ENCODE results near the gene MEX3D. TPM values are rescaled to one million over a fixed set of nuclear protein-coding genes. Genes with fewer than 3 reads are reported as not detected.
A peak's percentile ranks its signal among the peaks of the same experiment; 100 is the strongest.

MEX3D gene
- polyA plus RNA-seq, 4 donors = 4.1 to 14.8 (median 8.7) TPM

DNA sequence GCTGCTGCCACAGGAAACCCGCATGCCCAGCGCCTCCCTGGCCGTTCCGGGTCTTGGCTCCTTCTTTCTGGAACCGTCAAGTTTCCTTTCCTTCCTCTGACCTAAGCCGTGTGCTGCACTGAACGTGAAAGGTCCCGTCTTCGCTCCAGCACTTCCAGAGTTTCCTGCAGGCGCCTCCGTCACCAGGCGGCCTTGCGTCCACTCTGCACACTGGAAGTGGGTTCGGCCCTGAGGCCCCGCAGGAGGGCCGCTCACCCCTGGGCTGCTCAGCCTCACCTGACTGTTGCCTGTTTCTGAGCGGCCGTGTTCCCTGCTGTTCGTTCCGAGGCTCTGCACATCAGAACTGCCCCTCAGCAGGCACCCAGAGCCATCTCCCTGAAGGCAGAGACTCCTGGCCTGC, 12.3 kb upstream of the MEX3D start:
- no peaks in the 10 kb centered on the region for H3K9me3 ChIP-seq (ENCODE audit: control insufficient read depth in 2 of 2, insufficient read depth in 1 of 2, low read depth in 1 of 2, low read length in 1 of 2)
- H3K36me3 ChIP-seq (ENCODE audit: control insufficient read depth in 3 of 3, insufficient read depth in 2 of 3, low read depth in 1 of 3, low read length in 3 of 3) = peaks cover 6 to 96% (median 13%) of the 10 kb centered on the region in 3 donors
- H3K4me1 ChIP-seq (ENCODE audit: control insufficient read depth in 3 of 3, insufficient read depth in 2 of 3, low read depth in 1 of 3, low read length in 2 of 3) = no peaks in the 10 kb centered on the region
- no peak overlapping the region for H3K4me3 ChIP-seq (ENCODE audit: low read depth in 1 of 3, low read length in 3 of 3)
- WGBS, 3 donors = 91 to 96% (median 95%) methylated on average over 20 of the region's 20 CpGs
- no peak for FAIRE-seq
- DNase-seq = no peak
- no peaks in the 10 kb centered on the region for H3K27me3 ChIP-seq (ENCODE audit: control insufficient read depth in 3 of 3, insufficient read depth in 3 of 3, low read length in 3 of 3)
- no peak overlapping the region for H3K27ac ChIP-seq (ENCODE audit: low read depth in 1 of 3, low read length in 2 of 3)

DNA sequence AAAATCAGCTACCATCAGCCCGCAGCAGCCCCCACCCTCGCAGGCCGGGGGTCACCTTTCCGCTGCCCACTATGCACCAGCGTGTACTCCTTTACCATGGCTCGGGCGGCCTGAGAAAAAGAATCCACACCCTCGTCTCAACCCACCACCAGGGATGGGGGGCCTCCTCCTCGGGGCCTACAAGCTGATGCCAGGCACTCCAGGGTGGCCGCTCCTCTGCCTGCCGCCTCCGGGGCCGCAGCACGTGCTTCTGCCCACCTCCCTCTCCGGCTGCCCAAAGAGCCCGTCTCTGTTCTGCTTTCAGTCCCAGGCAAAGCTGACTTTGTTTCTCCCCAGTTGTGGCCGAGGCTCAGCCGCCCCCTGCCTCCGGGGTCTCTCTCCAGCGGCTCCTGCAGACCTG, 11.1 kb upstream of the MEX3D start:
- DNase-seq (no peak), FAIRE-seq (no peak)
- 95 to 99% (median 96%) methylated on average over 19 to 20 of the region's 20 CpGs for WGBS, 3 donors
- no peaks in the 10 kb centered on the region for H3K27me3 ChIP-seq (ENCODE audit: control insufficient read depth in 3 of 3, insufficient read depth in 3 of 3, low read length in 3 of 3)
- no peaks in the 10 kb centered on the region for H3K9me3 ChIP-seq (ENCODE audit: control insufficient read depth in 2 of 2, insufficient read depth in 1 of 2, low read depth in 1 of 2, low read length in 1 of 2)
- no peak overlapping the region for H3K27ac ChIP-seq (ENCODE audit: low read depth in 1 of 3, low read length in 2 of 3)
- H3K36me3 ChIP-seq (ENCODE audit: control insufficient read depth in 3 of 3, insufficient read depth in 2 of 3, low read depth in 1 of 3, low read length in 3 of 3) = peaks cover 6 to 94% (median 8%) of the 10 kb centered on the region in 3 donors
- no peak overlapping the region for H3K4me3 ChIP-seq (ENCODE audit: low read depth in 1 of 3, low read length in 3 of 3)
- H3K4me1 ChIP-seq (ENCODE audit: control insufficient read depth in 3 of 3, insufficient read depth in 2 of 3, low read depth in 1 of 3, low read length in 2 of 3) = no peaks in the 10 kb centered on the region

- Histone ChIP-seq H3K4me1 (ENCODE audit: control insufficient read depth in 3 of 3, insufficient read depth in 2 of 3, low read depth in 1 of 3, low read length in 2 of 3) (no peaks in the 10 kb centered on the region), H3K9me3 (ENCODE audit: control insufficient read depth in 2 of 2, insufficient read depth in 1 of 2, low read depth in 1 of 2, low read length in 1 of 2) (no peaks in the 10 kb centered on the region), H3K27me3 (ENCODE audit: control insufficient read depth in 3 of 3, insufficient read depth in 3 of 3, low read length in 3 of 3) (no peaks in the 10 kb centered on the region), H3K4me3 (ENCODE audit: low read depth in 1 of 3, low read length in 3 of 3) (no peak overlapping the region), H3K36me3 (ENCODE audit: control insufficient read depth in 3 of 3, insufficient read depth in 2 of 3, low read depth in 1 of 3, low read length in 3 of 3) (peaks cover 6 to 82% (median 6%) of the 10 kb centered on the region in 3 donors), H3K27ac (ENCODE audit: low read depth in 1 of 3, low read length in 2 of 3) (no peak overlapping the region)
- WGBS, 3 donors = 85 to 90% (median 88%) methylated on average over 48 to 49 of the region's 49 CpGs
- DNase-seq (no peak), FAIRE-seq (no peak)
Measured at GRCh38 chr19:1577929-1578618, 9.9 kb upstream of the MEX3D start.

DNA sequence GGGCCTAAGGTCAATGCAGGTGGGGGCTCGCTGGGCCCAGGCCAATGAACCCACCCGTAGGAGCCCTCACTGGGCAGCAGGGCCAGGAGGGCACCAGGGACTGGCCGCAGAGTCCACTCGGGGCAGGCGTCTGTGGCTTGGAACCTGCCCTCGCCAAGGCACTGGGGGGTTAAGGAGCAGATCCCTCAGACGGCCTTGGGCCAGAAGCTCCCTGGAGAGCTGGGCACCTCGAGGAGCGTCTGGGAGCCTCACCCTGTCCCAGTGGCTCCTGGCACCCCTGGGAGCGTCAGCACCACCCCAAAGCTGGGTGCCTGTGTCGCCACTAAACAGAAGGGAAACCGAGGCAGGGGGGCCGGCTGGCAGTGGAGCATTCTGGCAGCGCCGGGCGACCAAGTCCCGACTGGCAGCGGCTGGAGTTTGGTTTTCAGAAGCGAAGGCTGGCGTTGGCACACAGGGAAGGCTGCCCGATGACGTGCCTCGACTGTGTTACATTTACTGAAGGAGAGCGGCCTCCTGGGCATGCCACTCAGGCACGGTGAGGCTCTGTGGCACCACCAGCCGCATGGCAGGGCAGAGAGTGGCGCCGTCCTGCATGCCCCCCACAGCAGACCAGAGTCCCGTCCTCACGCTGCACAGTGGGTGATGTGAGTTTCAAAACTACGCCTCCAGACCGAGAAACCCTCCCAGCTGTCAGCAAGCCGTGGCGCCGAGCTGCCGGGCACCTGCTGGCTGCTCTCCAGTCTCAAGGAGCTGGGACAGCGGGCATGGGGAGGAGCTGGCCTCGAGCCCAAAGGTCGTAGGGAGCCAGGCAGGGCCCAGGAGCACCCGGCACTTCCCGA, 9.2 kb upstream of the MEX3D start:
- no peaks in the 10 kb centered on the region for H3K27me3 ChIP-seq (ENCODE audit: control insufficient read depth in 3 of 3, insufficient read depth in 3 of 3, low read length in 3 of 3)
- 72 to 80% (median 75%) methylated on average over 37 to 41 of the region's 41 CpGs for WGBS, 3 donors
- no peaks in the 10 kb centered on the region for H3K4me1 ChIP-seq (ENCODE audit: control insufficient read depth in 3 of 3, insufficient read depth in 2 of 3, low read depth in 1 of 3, low read length in 2 of 3)
- DNase-seq (peak in 1 of 2 donors; percentile 47), FAIRE-seq (no peak)
- H3K9me3 ChIP-seq (ENCODE audit: control insufficient read depth in 2 of 2, insufficient read depth in 1 of 2, low read depth in 1 of 2, low read length in 1 of 2) = no peaks in the 10 kb centered on the region
- no peak overlapping the region for H3K4me3 ChIP-seq (ENCODE audit: low read depth in 1 of 3, low read length in 3 of 3)
- H3K36me3 ChIP-seq (ENCODE audit: control insufficient read depth in 3 of 3, insufficient read depth in 2 of 3, low read depth in 1 of 3, low read length in 3 of 3) = peaks cover 6 to 75% (median 6%) of the 10 kb centered on the region in 3 donors
- no peak overlapping the region for H3K27ac ChIP-seq (ENCODE audit: low read depth in 1 of 3, low read length in 2 of 3)

DNA sequence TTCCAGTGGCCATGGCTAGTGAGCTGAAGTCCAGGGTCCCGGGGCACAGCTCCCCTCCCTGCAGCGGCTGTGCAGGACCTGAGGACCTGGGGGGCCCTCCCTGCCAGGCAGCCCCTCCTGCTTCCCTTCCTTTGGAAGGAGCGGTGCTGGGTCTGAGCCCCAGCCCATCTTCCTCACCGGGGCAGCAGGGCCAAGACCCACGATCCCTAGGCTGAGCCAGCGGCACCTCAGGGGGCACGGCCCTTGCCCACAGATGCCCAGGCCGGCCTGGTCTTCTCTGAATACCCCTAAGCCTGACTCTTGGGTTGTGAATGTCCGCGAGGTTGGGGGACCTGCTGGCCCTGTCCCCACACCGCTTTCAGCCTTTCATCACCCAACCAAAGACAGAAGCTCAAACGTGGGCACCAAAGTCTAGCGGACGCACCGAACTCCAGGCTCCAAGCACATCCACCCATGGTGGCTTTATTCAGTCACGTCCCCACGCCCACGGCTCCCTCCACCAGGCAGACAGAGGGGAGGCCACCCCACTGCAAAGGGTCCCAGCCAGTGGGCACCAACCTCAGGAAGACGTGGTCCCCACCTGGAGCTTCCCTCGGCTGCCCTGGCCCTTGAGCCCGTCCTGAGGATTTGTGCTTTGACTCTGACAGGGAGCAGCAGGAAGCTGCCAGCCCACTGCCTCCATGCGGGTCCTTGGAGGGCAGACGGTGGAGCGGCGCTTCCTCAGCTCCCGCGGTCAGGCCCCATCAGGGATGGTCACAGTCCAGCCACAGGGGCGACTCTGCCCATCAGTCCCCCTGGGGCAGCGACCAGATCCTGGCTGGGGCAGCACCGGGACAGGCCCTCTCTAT, 8.3 kb upstream of the MEX3D start:
- H3K27me3 ChIP-seq (ENCODE audit: control insufficient read depth in 3 of 3, insufficient read depth in 3 of 3, low read length in 3 of 3) = no peaks in the 10 kb centered on the region
- no peaks in the 10 kb centered on the region for H3K4me1 ChIP-seq (ENCODE audit: control insufficient read depth in 3 of 3, insufficient read depth in 2 of 3, low read depth in 1 of 3, low read length in 2 of 3)
- H3K9me3 ChIP-seq (ENCODE audit: control insufficient read depth in 2 of 2, insufficient read depth in 1 of 2, low read depth in 1 of 2, low read length in 1 of 2) = no peaks in the 10 kb centered on the region
- WGBS, 3 donors = 87 to 92% (median 92%) methylated on average over 26 to 30 of the region's 30 CpGs
- FAIRE-seq (no peak), DNase-seq (no peak)
- H3K4me3 ChIP-seq (ENCODE audit: low read depth in 1 of 3, low read length in 3 of 3) = no peak overlapping the region
- peaks cover 3 to 66% (median 6%) of the 10 kb centered on the region in 3 donors for H3K36me3 ChIP-seq (ENCODE audit: control insufficient read depth in 3 of 3, insufficient read depth in 2 of 3, low read depth in 1 of 3, low read length in 3 of 3)
- no peak overlapping the region for H3K27ac ChIP-seq (ENCODE audit: low read depth in 1 of 3, low read length in 2 of 3)

DNA sequence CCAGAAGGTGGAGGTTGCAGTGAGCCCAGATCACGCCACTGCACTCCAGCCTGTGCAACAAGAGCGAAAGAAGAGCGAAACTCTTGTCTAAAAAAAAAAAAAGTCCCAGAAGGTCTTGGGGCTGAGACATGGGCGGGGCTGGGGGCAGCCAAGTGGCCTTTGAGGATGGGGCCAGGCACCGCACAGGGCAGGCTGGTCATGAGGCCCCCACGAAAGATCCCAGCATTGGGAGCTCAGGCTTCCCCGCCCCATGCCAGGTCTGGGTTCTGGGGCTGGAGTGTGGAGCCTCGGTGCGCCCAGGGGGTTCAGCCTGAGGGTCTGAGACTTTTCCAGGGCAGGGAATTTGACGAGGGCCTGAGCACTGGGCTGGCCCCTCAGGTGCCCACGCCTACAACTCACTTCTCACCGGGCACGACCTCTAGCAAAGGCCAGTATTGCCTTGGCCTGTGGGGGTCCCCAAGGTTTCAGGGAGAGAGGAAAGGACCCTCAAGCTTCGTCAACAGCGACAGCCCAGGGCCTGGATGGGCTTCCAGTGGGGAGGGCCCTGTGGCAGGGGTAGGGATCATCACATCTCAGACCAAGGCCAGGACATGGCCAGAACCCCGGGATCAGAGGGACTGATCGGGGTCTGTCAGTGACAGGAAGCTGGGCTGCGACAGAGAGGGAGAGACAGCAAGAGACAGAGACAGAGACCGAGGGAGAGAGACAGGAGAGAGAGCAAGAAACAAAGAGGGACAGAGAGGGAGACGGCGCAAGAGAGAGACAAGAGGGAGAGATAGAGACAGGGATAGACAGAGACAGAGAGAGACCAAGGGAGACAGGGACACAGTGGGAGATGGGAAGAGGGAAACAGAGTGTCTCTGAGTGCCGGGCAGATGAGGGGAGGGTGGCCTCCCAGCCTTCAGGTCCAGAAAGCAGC, 7.5 kb upstream of the MEX3D start:
- WGBS, 3 donors = 86% methylated on average over 22 of the region's 22 CpGs
- Histone ChIP-seq H3K27me3 (ENCODE audit: control insufficient read depth in 3 of 3, insufficient read depth in 3 of 3, low read length in 3 of 3) (no peaks in the 10 kb centered on the region), H3K4me1 (ENCODE audit: control insufficient read depth in 3 of 3, insufficient read depth in 2 of 3, low read depth in 1 of 3, low read length in 2 of 3) (no peaks in the 10 kb centered on the region), H3K27ac (ENCODE audit: low read depth in 1 of 3, low read length in 2 of 3) (no peak overlapping the region), H3K36me3 (ENCODE audit: control insufficient read depth in 3 of 3, insufficient read depth in 2 of 3, low read depth in 1 of 3, low read length in 3 of 3) (peaks cover 3 to 57% (median 6%) of the 10 kb centered on the region in 3 donors), H3K9me3 (ENCODE audit: control insufficient read depth in 2 of 2, insufficient read depth in 1 of 2, low read depth in 1 of 2, low read length in 1 of 2) (no peaks in the 10 kb centered on the region), H3K4me3 (ENCODE audit: low read depth in 1 of 3, low read length in 3 of 3) (no peak overlapping the region)
- DNase-seq (no peak), FAIRE-seq (no peak)

DNA sequence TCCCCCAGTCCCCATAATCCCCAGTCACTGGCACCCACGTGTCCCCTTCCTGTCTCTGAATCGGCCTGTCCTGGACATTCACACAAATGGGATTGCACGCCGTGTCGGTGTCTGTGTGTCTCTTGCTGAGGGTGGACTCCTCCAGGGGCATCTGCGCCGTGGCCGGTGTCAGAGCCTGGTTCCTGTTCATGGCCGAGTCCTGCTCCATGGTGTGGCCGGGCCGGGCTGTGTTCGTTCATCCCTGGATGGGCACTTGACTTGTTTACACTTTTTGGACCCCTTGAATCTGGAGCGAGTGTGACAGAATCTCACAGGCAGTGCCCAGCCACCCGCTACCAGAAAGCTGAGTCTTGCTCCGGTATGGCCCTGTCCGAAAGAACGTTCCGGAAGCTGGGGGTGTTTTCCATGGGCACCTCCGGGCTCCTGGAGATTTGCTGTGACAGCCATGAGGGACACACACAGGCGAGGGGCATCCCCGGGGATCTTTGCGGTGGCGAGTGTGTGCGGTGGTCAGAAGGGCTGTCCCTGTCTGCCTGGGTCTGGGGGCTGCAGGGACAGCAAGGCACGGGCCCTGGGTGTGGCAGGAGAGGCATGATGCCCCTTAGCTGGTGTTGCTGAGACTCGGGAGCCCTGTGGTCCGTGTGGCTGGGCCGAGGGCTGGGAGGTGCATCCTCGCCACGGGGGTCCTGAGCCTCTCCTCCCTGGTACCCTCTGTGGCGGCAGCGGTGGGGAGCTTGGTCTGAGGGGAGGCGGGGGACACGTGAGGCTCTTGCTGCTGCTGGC, 6.4 kb upstream of the MEX3D start:
- H3K36me3 ChIP-seq (ENCODE audit: control insufficient read depth in 3 of 3, insufficient read depth in 2 of 3, low read depth in 1 of 3, low read length in 3 of 3) = peaks cover 3 to 47% (median 6%) of the 10 kb centered on the region in 3 donors
- WGBS, 3 donors = 86 to 88% (median 87%) methylated on average over 32 to 34 of the region's 34 CpGs
- no peaks in the 10 kb centered on the region for H3K4me1 ChIP-seq (ENCODE audit: control insufficient read depth in 3 of 3, insufficient read depth in 2 of 3, low read depth in 1 of 3, low read length in 2 of 3)
- DNase-seq (no peak), FAIRE-seq (no peak)
- H3K9me3 ChIP-seq (ENCODE audit: control insufficient read depth in 2 of 2, insufficient read depth in 1 of 2, low read depth in 1 of 2, low read length in 1 of 2) = no peaks in the 10 kb centered on the region
- no peak overlapping the region for H3K4me3 ChIP-seq (ENCODE audit: low read depth in 1 of 3, low read length in 3 of 3)
- no peak overlapping the region for H3K27ac ChIP-seq (ENCODE audit: low read depth in 1 of 3, low read length in 2 of 3)
- H3K27me3 ChIP-seq (ENCODE audit: control insufficient read depth in 3 of 3, insufficient read depth in 3 of 3, low read length in 3 of 3) = peaks cover 0 to 1% (median 0%) of the 10 kb centered on the region in 3 donors
